Loucy (cell line): Measurements from ENCODE around the gene CCKAR.

Experiments used
- H2AFZ ChIP-seq: fragments of 200-600 bp; sonication (generic); 2 replicates; pipeline ENCODE4 v1.6.0; 2016; ENCODE audit warnings: antibody characterized with exemption, mild to moderate bottlenecking, low read length, moderate library complexity
- H3F3A ChIP-seq: fragments of 200-600 bp; 2 replicates; pipeline ENCODE4 v1.6.0; 2016; ENCODE audit warnings: antibody characterized with exemption, low read depth, mild to moderate bottlenecking
- H3K27me3 ChIP-seq: fragments of 200-600 bp; sonication (generic); 2 replicates; pipeline ENCODE4 v1.6.1; 2014; ENCODE audit warnings: low read length, mild to moderate bottlenecking; ENCODE audit not compliant: insufficient read depth, poor library complexity, severe bottlenecking
- H3K36me3 ChIP-seq: fragments of 200-600 bp; sonication (generic); 2 replicates; pipeline ENCODE4 v1.6.1; 2016; ENCODE audit warnings: low read length; ENCODE audit not compliant: insufficient read depth
- H3K4me1 ChIP-seq: fragments of 200-600 bp; sonication (generic); 2 replicates; pipeline ENCODE4 v1.5.1; 2014; ENCODE audit warnings: low read length, mild to moderate bottlenecking; ENCODE audit not compliant: insufficient read depth, poor library complexity, severe bottlenecking
- H3K4me2 ChIP-seq: fragments of 200-600 bp; sonication (generic); 2 replicates; pipeline ENCODE4 v1.6.0; 2014; ENCODE audit warnings: antibody characterized with exemption, low read length, low read depth, mild to moderate bottlenecking; ENCODE audit not compliant: poor library complexity, severe bottlenecking
- H3K4me3 ChIP-seq: fragments of 200-600 bp; sonication (generic); 2 replicates; pipeline ENCODE4 v1.5.1; 2014; ENCODE audit warnings: low read length, mild to moderate bottlenecking, mixed read lengths; ENCODE audit not compliant: poor library complexity, severe bottlenecking
- H3K79me2 ChIP-seq: fragments of 200-600 bp; sonication (generic); 2 replicates; pipeline ENCODE4 v1.6.1; 2014; ENCODE audit warnings: low read length; ENCODE audit not compliant: insufficient read depth
- H3K9ac ChIP-seq: fragments of 200-600 bp; sonication (generic); 2 replicates; pipeline ENCODE4 v1.6.0; 2014; ENCODE audit warnings: mild to moderate bottlenecking, low read depth, low read length, moderate library complexity; ENCODE audit not compliant: poor library complexity, severe bottlenecking
- H3K9me2 ChIP-seq: fragments of 200-600 bp; sonication (generic); replicated peaks from 2 replicates; pipeline ENCODE4 v1.6.1; 2016; ENCODE audit warnings: low read depth, low read length, mixed read lengths
- H3K9me3 ChIP-seq: fragments of 200-600 bp; sonication (generic); 2 replicates; pipeline ENCODE4 v1.6.1; 2014; ENCODE audit warnings: mild to moderate bottlenecking, antibody characterized with exemption, low read length, low read depth; ENCODE audit not compliant: insufficient read depth
- H4K20me1 ChIP-seq: fragments of 200-600 bp; sonication (generic); 2 replicates; pipeline ENCODE4 v1.6.0; 2014; ENCODE audit warnings: antibody characterized with exemption, low read length, mild to moderate bottlenecking; ENCODE audit not compliant: insufficient read depth, poor library complexity, severe bottlenecking
- CTCF ChIP-seq: fragments of 200-600 bp; sonication (generic); conservative IDR thresholded peaks from 2 replicates; pipeline ENCODE4 v1.5.1; 2014; ENCODE audit warnings: mild to moderate bottlenecking, antibody characterized with exemption, low read length
- EZH2phosphoT487 ChIP-seq: fragments of 200-600 bp; IDR thresholded peaks from 2 replicates; pipeline ENCODE4 v1.6.1; 2018; ENCODE audit warnings: antibody characterized with exemption, mild to moderate bottlenecking, moderate library complexity, borderline replicate concordance

CCKAR gene

GRCh38 chr4:26530099-26530498 is 39.8 kb upstream of the CCKAR start:
- H4K20me1 ChIP-seq: no peaks in the 10 kb centered on the region

GRCh38 chr4:26529479-26529878 is 39.2 kb upstream of the CCKAR start:
- Histone ChIP-seq H3K79me2 (no peaks in the 10 kb centered on the region), H3K9ac (no peak overlapping the region), H3K4me3 (no peak overlapping the region), H3F3A (no peaks in the 10 kb centered on the region), H2AFZ (no peak overlapping the region), H3K36me3 (no peaks in the 10 kb centered on the region), H3K4me1 (no peaks in the 10 kb centered on the region), H3K4me2 (no peak overlapping the region), H3K9me3 (no peaks in the 10 kb centered on the region), H3K9me2 (no peaks in the 10 kb centered on the region), H3K27me3 (no peaks in the 10 kb centered on the region), H4K20me1 (no peaks in the 10 kb centered on the region)
- TF ChIP-seq EZH2phosphoT487 (no peak), CTCF (no peak)

More at GRCh38 chr4:26530099-26530498, 39.8 kb upstream of the CCKAR start:
- Histone ChIP-seq H3K4me3 (no peak overlapping the region), H3K27me3 (no peaks in the 10 kb centered on the region), H3F3A (no peaks in the 10 kb centered on the region), H3K4me1 (no peaks in the 10 kb centered on the region), H3K9me3 (no peaks in the 10 kb centered on the region), H3K36me3 (no peaks in the 10 kb centered on the region), H3K9me2 (no peaks in the 10 kb centered on the region), H3K79me2 (no peaks in the 10 kb centered on the region), H2AFZ (no peak overlapping the region), H3K4me2 (no peak overlapping the region), H3K9ac (no peak overlapping the region)
- no peak for TF ChIP-seq CTCF
- TF ChIP-seq EZH2phosphoT487: no peak

GRCh38 chr4:26525771-26526150 is 35.5 kb upstream of the CCKAR start:
- no peak for TF ChIP-seq CTCF
- TF ChIP-seq EZH2phosphoT487: no peak
- Histone ChIP-seq H3K27me3 (no peaks in the 10 kb centered on the region), H3K4me2 (no peak overlapping the region), H3F3A (no peaks in the 10 kb centered on the region), H3K9me3 (no peaks in the 10 kb centered on the region), H3K9me2 (no peaks in the 10 kb centered on the region), H3K36me3 (no peaks in the 10 kb centered on the region), H3K79me2 (no peaks in the 10 kb centered on the region), H3K4me1 (no peaks in the 10 kb centered on the region), H4K20me1 (no peaks in the 10 kb centered on the region), H3K9ac (no peak overlapping the region), H2AFZ (no peak overlapping the region), H3K4me3 (no peak overlapping the region)
